IMR-90 (cell line): ENCODE data around the gene TJAP1. TPM values are rescaled to one million over a fixed set of nuclear protein-coding genes. Genes with fewer than 3 reads are reported as not detected.

Source experiments
- ATAC-seq: fragments of 200-7000 bp; cut with Tn5 transposase; 2 replicates; pipeline ENCODE4 v1.9.1; 2020; ENCODE audit warnings: low read depth, mild to moderate bottlenecking, moderate library complexity
- BruUV-seq: library from RNA; stranded (reverse); fragments of 400-500 nt; replicated peaks from 2 replicates; lab custom pipeline; 2021; lab: Mats Ljungman, UMichigan
- CTCF ChIA-PET: fragments of 300-600 bp; formaldehyde crosslinking; extraction: SDS; loops from one replicate; lab custom pipeline; 2021; ENCODE audit warnings: antibody characterized with exemption; lab: Yijun Ruan, JAX
- POLR2A ChIA-PET: fragments of 300-600 bp; sonication (Branson Sonifier 250); formaldehyde crosslinking; loops from one replicate; lab custom pipeline; 2022; ENCODE audit warnings: antibody characterized with exemption; ENCODE audit not compliant: unreplicated experiment; lab: Charles Lee
- DNase-seq: peaks from one replicate; pipeline ENCODE4 v3.0.0; 2013
- H2AFZ ChIP-seq: replicated peaks from 2 replicates; pipeline ENCODE3; 2013; ENCODE audit warnings: low read length, mild to moderate bottlenecking; ENCODE audit not compliant: poor library complexity
- H2AK5ac ChIP-seq: 2 replicates; pipeline ENCODE4 v1.6.1; 2013; ENCODE audit warnings: low read depth, low read length, inconsistent platforms
- H2AK9ac ChIP-seq: replicated peaks from 2 replicates; pipeline ENCODE3; 2013; ENCODE audit warnings: mild to moderate bottlenecking, low read depth, low read length, moderate library complexity; ENCODE audit not compliant: poor library complexity
- H2BK120ac ChIP-seq: 2 replicates; pipeline ENCODE4 v1.6.1; 2013; ENCODE audit warnings: low read depth, low read length, inconsistent platforms
- H2BK15ac ChIP-seq: 3 replicates; pipeline ENCODE4 v1.6.1; 2013; ENCODE audit warnings: low read depth, low read length, inconsistent platforms
- H2BK20ac ChIP-seq: 2 replicates; pipeline ENCODE4 v1.6.1; 2013; ENCODE audit warnings: low read depth, mild to moderate bottlenecking, inconsistent platforms, low read length, moderate library complexity
- H2BK5ac ChIP-seq: 2 replicates; pipeline ENCODE4 v1.6.1; 2013; ENCODE audit warnings: mild to moderate bottlenecking, low read depth, low read length, inconsistent platforms; ENCODE audit not compliant: poor library complexity, severe bottlenecking
- H3K14ac ChIP-seq: replicated peaks from 2 replicates; pipeline ENCODE4 v1.6.1; 2013; ENCODE audit warnings: low read depth, low read length, inconsistent platforms
- H3K18ac ChIP-seq: 2 replicates; pipeline ENCODE4 v1.6.1; 2013; ENCODE audit warnings: low read depth, low read length, control low read depth
- H3K23ac ChIP-seq: 2 replicates; pipeline ENCODE4 v1.6.1; 2013; ENCODE audit warnings: low read depth, low read length, inconsistent platforms
- H3K27ac ChIP-seq: 2 replicates; pipeline ENCODE4 v1.5.1; 2013; ENCODE audit warnings: mild to moderate bottlenecking, control low read depth, low read length; ENCODE audit not compliant: insufficient read depth
- H3K27me3 ChIP-seq: 2 replicates; pipeline ENCODE4 v1.6.1; 2013; ENCODE audit warnings: low read length; ENCODE audit not compliant: control insufficient read depth, insufficient read depth
- H3K36me3 ChIP-seq: 2 replicates; pipeline ENCODE4 v1.6.1; 2013; ENCODE audit warnings: low read length, mixed read lengths; ENCODE audit not compliant: control insufficient read depth, insufficient read depth
- H3K4ac ChIP-seq: 2 replicates; pipeline ENCODE4 v1.6.1; 2013; ENCODE audit warnings: low read depth, low read length, inconsistent platforms
- H3K4me1 ChIP-seq: 2 replicates; pipeline ENCODE4 v1.6.1; 2013; ENCODE audit warnings: low read length, mixed read lengths; ENCODE audit not compliant: control insufficient read depth, insufficient read depth
- H3K4me2 ChIP-seq: 2 replicates; pipeline ENCODE4 v1.6.1; 2013; ENCODE audit warnings: low read depth, mild to moderate bottlenecking, control low read depth, low read length, moderate library complexity
- H3K4me3 ChIP-seq: 2 replicates; pipeline ENCODE4 v1.5.1; 2013; ENCODE audit warnings: low read depth, mild to moderate bottlenecking, control low read depth, low read length, moderate library complexity; ENCODE audit not compliant: insufficient read depth
- H3K56ac ChIP-seq: 2 replicates; pipeline ENCODE4 v1.6.1; 2013; ENCODE audit warnings: low read length, inconsistent platforms; ENCODE audit not compliant: insufficient read depth; ENCODE audit errors: extremely low read depth
- H3K79me1 ChIP-seq, 2 experiments: 2 replicates each; pipeline ENCODE4 v1.6.1; 2013; ENCODE audit warnings: low read length in 2 of 2, inconsistent platforms in 1 of 2, low read depth in 1 of 2
- H3K9ac ChIP-seq: 2 replicates; pipeline ENCODE4 v1.6.1; 2013; ENCODE audit warnings: low read depth, low read length, control low read depth
- H3K9me1 ChIP-seq: 2 replicates; pipeline ENCODE4 v1.6.1; 2013; ENCODE audit warnings: low read length, inconsistent platforms; ENCODE audit not compliant: insufficient read depth
- H3K9me3 ChIP-seq: 2 replicates; pipeline ENCODE4 v1.6.1; 2013; ENCODE audit warnings: low read length; ENCODE audit not compliant: control insufficient read depth, insufficient read depth
- H4K20me1 ChIP-seq: 2 replicates; pipeline ENCODE4 v1.6.1; 2013; ENCODE audit warnings: low read length, inconsistent platforms; ENCODE audit not compliant: insufficient read depth
- H4K5ac ChIP-seq: 2 replicates; pipeline ENCODE4 v1.6.1; 2013; ENCODE audit warnings: mild to moderate bottlenecking, low read depth, low read length, control low read depth
- H4K8ac ChIP-seq, 2 experiments: 2 replicates each; pipeline ENCODE4 v1.6.1; 2013; ENCODE audit warnings: low read depth in 2 of 2, low read length in 2 of 2, control low read depth in 1 of 2, inconsistent platforms in 1 of 2
- H4K91ac ChIP-seq: 2 replicates; pipeline ENCODE4 v1.6.1; 2013; ENCODE audit warnings: low read depth, low read length, inconsistent platforms; ENCODE audit not compliant: insufficient read depth
- BHLHE40 ChIP-seq: fragments of 150-350 bp; IDR thresholded peaks from 2 replicates; pipeline ENCODE4 v1.6.1; 2016; ENCODE audit warnings: mild to moderate bottlenecking, low read depth, low read length
- CEBPB ChIP-seq: IDR thresholded peaks from 2 replicates; pipeline ENCODE4 v1.6.1; 2012; ENCODE audit warnings: low read depth, low read length, improper control_type of control experiment
- CHD1 ChIP-seq: IDR thresholded peaks from 2 replicates; pipeline ENCODE4 v1.6.1; 2012; ENCODE audit warnings: low read depth, low read length, improper control_type of control experiment
- CTCF ChIP-seq: conservative IDR thresholded peaks from 2 replicates; pipeline ENCODE4 v1.5.1; 2012; ENCODE audit warnings: mild to moderate bottlenecking, low read depth, low read length, improper control_type of control experiment
- FOS ChIP-seq: fragments of 150-350 bp; IDR thresholded peaks from 2 replicates; pipeline ENCODE4 v1.6.1; 2016; ENCODE audit warnings: low read depth, low read length
- MAFK ChIP-seq: IDR thresholded peaks from 2 replicates; pipeline ENCODE4 v1.6.1; 2012; ENCODE audit warnings: low read depth, low read length, improper control_type of control experiment
- MAZ ChIP-seq: IDR thresholded peaks from 2 replicates; pipeline ENCODE4 v1.6.1; 2012; ENCODE audit warnings: low read depth, mild to moderate bottlenecking, low read length, improper control_type of control experiment, moderate library complexity, borderline replicate concordance
- MXI1 ChIP-seq: IDR thresholded peaks from 2 replicates; pipeline ENCODE4 v1.6.1; 2012; ENCODE audit warnings: low read depth, mild to moderate bottlenecking, low read length, moderate library complexity, borderline replicate concordance
- NFE2L2 ChIP-seq: fragments of 150-350 bp; IDR thresholded peaks from 2 replicates; pipeline ENCODE4 v1.6.1; 2016; ENCODE audit warnings: low read depth, mild to moderate bottlenecking, low read length
- POLR2A ChIP-seq: IDR thresholded peaks from 2 replicates; pipeline ENCODE4 v1.6.1; 2012; ENCODE audit warnings: mild to moderate bottlenecking, low read depth, low read length
- RAD21 ChIP-seq: IDR thresholded peaks from 2 replicates; pipeline ENCODE4 v1.6.1; 2012; ENCODE audit warnings: low read length, improper control_type of control experiment
- RCOR1 ChIP-seq: IDR thresholded peaks from 2 replicates; pipeline ENCODE4 v1.6.1; 2012; ENCODE audit warnings: mild to moderate bottlenecking, low read length, improper control_type of control experiment; ENCODE audit not compliant: insufficient replicate concordance
- RFX5 ChIP-seq: IDR thresholded peaks from 2 replicates; pipeline ENCODE4 v1.8.0; 2012; ENCODE audit warnings: low read depth, mild to moderate bottlenecking, low read length, moderate library complexity
- SMC3 ChIP-seq: fragments of 150-350 bp; IDR thresholded peaks from 2 replicates; pipeline ENCODE4 v1.6.1; 2016; ENCODE audit warnings: low read depth, mild to moderate bottlenecking, antibody characterized with exemption, low read length, moderate library complexity
- USF2 ChIP-seq: fragments of 150-350 bp; IDR thresholded peaks from 2 replicates; pipeline ENCODE4 v1.6.1; 2017; ENCODE audit warnings: mild to moderate bottlenecking, antibody characterized with exemption, low read length, low read depth
- WGBS, 2 experiments: methylation state at CpG; one replicate each; pipeline versions ENCODE4 v1.1.5 to v1.1.7; 2013; ENCODE audit warnings: missing lambda C conversion rate in 2 of 2; ENCODE audit not compliant: insufficient read length in 1 of 2; ENCODE audit errors: extremely low coverage in 2 of 2; 5-methylcytosine and 5-hydroxymethylcytosine counted together
- dilution Hi-C: fragments of 300-500 bp; cut with HindIII; formaldehyde crosslinking; loops from one replicate; pipeline ENCODE4 v1.14.3; 2018; ENCODE audit warnings: low sequenced_read_pairs; ENCODE audit not compliant: unreplicated experiment
- in situ Hi-C: fragments of 300-500 bp; cut with MboI; formaldehyde crosslinking; loops from 3 replicates; pipeline ENCODE4 v1.14.3; 2019; ENCODE audit warnings: low sequenced_read_pairs, inconsistent platforms, mixed read lengths
- intact Hi-C: fragments of 100-400 bp; cut with micrococcal nuclease; formaldehyde crosslinking; loops from 2 replicates; pipeline ENCODE4 v1.10.0; 2022
- polyA plus RNA-seq, 3 experiments: library from polyadenylated mRNA; depleted of rRNA; stranded (reverse); fragments of >200 nt; gene quantifications; 2 replicates each; pipeline ENCODE4 v1.2.3, GENCODE V29; 2012; ENCODE audit warnings: low replicate concordance in 1 of 3
- total RNA-seq: library from RNA; depleted of rRNA; stranded (reverse); fragments of >200 nt; gene quantifications from 2 replicates; pipeline ENCODE4 v1.2.3, GENCODE V29; 2012

TJAP1 gene
- total and polyA plus RNA-seq, 2 of the 4 experiments (the other 2 are of a cell fraction): 12.2 to 34.2 TPM

GRCh38 chr6:43504756-43505593 is 27.6 kb downstream of the TJAP1 start:
- Histone ChIP-seq H3K23ac (no peak overlapping the region), H2BK20ac (no peak overlapping the region), H2BK5ac (no peak overlapping the region), H2BK120ac (no peak overlapping the region), H3K27ac (no peak overlapping the region), H3K4me1 (no peaks in the 10 kb centered on the region; the same call in 1 of the 2 replicates), H3K56ac (no peak overlapping the region), H2BK15ac (no peak overlapping the region), H2AFZ (no peak overlapping the region), H3K4ac (no peak overlapping the region), H3K9me3 (no peaks in the 10 kb centered on the region), H4K91ac (no peak overlapping the region), H3K9ac (no peak overlapping the region), H4K5ac (no peak overlapping the region), H3K4me2 (no peak overlapping the region), H4K20me1 (0 out of 2 replicates have a peak, but pooled peaks cover 3% of the 10 kb centered on the region), H3K36me3 (peaks cover 49% of the 10 kb centered on the region), H3K79me1 (0 out of 4 replicates have a peak, but pooled peaks cover 0 to 5% of the 10 kb centered on the region in 2 experiments), H3K4me3 (no peak overlapping the region), H3K18ac (no peak overlapping the region), H3K9me1 (no peaks in the 10 kb centered on the region), H3K27me3 (no peaks in the 10 kb centered on the region), H4K8ac (no peak overlapping the region), H2AK5ac (no peak overlapping the region; the same call in 1 of the 2 replicates), H3K14ac (no peak overlapping the region), H2AK9ac (no peak overlapping the region)
- dilution Hi-C loops (no loop called here), intact Hi-C loops (no loop called here), in situ Hi-C loops (no loop called here)
- CTCF ChIA-PET: no interaction called here
- WGBS, 2 experiments: 96% methylated on average over 9 of the region's 26 CpGs; no CpG with 5 or more reads in 1 of the 2 experiments
- no peak for ATAC-seq
- POLR2A ChIA-PET: no interaction called here
- DNase-seq: no peak
- BruUV-seq: TSS peak; percentile 80
- TF ChIP-seq MXI1: no peak
- no peak for TF ChIP-seq CEBPB
- no peak for TF ChIP-seq RAD21
- no peak for TF ChIP-seq POLR2A
- no peak for TF ChIP-seq SMC3
- no peak for TF ChIP-seq MAZ
- TF ChIP-seq RCOR1: no peak
- no peak for TF ChIP-seq NFE2L2
- TF ChIP-seq MAFK: no peak
- no peak for TF ChIP-seq CTCF
- TF ChIP-seq CHD1: no peak
- TF ChIP-seq BHLHE40: no peak
- no peak for TF ChIP-seq FOS
- no peak for TF ChIP-seq RFX5
- no peak for TF ChIP-seq USF2
